Gastrocnemius medialis (tissue), 4 donors: Measurements from ENCODE around the gene DDX60.

ENCODE experiments used
- CTCF ChIP-seq, 5 experiments: fragments of 450-650 bp in 3 of 5; fragments of 200-600 bp in 2 of 5; sonication (generic) in 2 of 5; IDR thresholded peaks in 4 of 5; conservative IDR thresholded peaks in 1 of 5; 1 replicate in 4 of 5; 2 replicates in 1 of 5; pipeline ENCODE4 v1.5.1; 2016 to 2019; ENCODE audit warnings: antibody characterized with exemption in 5 of 5, mild to moderate bottlenecking in 3 of 5, moderate library complexity in 3 of 5
- POLR2A ChIP-seq, 2 donors: fragments of 450-650 bp; IDR thresholded peaks; one replicate each; pipeline ENCODE4 v1.6.1; 2017; ENCODE audit warnings: antibody characterized with exemption in 2 of 2, mild to moderate bottlenecking in 2 of 2, moderate library complexity in 2 of 2

- TF ChIP-seq POLR2A (IDR thresholded peaks at IDR 0.05) = no peak
- TF ChIP-seq CTCF (IDR thresholded peaks at IDR 0.05 in 4 of 5, conservative IDR thresholded peaks at IDR 0.05 in 1 of 5) = no peak
Observed at GRCh38 chr4:168293386-168293975, 25.1 kb downstream of the DDX60 start.
